GM23338 (cell line): ENCODE data around the gene RNF220. TPM values are rescaled to one million over a fixed set of nuclear protein-coding genes. Genes with fewer than 3 reads are reported as not detected.
A peak's percentile ranks its signal among the peaks of the same experiment; 100 is the strongest.

ENCODE experiments used
- ATAC-seq: fragments of 200-7000 bp; cut with Tn5 transposase; 3 replicates; pipeline ENCODE4 v1.9.1; 2020
- DNase-seq: peaks from one replicate; pipeline ENCODE4 v3.0.0-alpha.2; 2015; ENCODE audit warnings: low spot score
- H2AFZ ChIP-seq: fragments of 200-600 bp; sonication (generic); 2 replicates; pipeline ENCODE4 v1.8.0; 2016; ENCODE audit warnings: antibody characterized with exemption, mild to moderate bottlenecking, moderate library complexity
- H3F3A ChIP-seq: fragments of 200-600 bp; sonication (generic); replicated peaks from 2 replicates; pipeline ENCODE4 v1.8.0; 2017; ENCODE audit warnings: antibody characterized with exemption, mixed run types, low read depth
- H3K27ac ChIP-seq: fragments of 200-600 bp; sonication (generic); 2 replicates; pipeline ENCODE4 v1.6.1; 2016; ENCODE audit warnings: low read depth
- H3K27me3 ChIP-seq: fragments of 200-600 bp; sonication (generic); 2 replicates; pipeline ENCODE4 v1.8.0; 2016; ENCODE audit warnings: mild to moderate bottlenecking, mixed run types, moderate library complexity; ENCODE audit not compliant: insufficient read depth
- H3K36me3 ChIP-seq: fragments of 200-600 bp; sonication (generic); 2 replicates; pipeline ENCODE4 v1.8.0; 2016; ENCODE audit warnings: mild to moderate bottlenecking; ENCODE audit not compliant: insufficient read depth
- H3K4me1 ChIP-seq: fragments of 200-600 bp; sonication (generic); 2 replicates; pipeline ENCODE4 v1.8.0; 2016; ENCODE audit warnings: mild to moderate bottlenecking, moderate library complexity; ENCODE audit not compliant: insufficient read depth
- H3K4me2 ChIP-seq: fragments of 200-600 bp; sonication (generic); 2 replicates; pipeline ENCODE4 v1.7.1; 2017; ENCODE audit warnings: mixed run types
- H3K4me3 ChIP-seq: fragments of 200-600 bp; sonication (generic); 2 replicates; pipeline ENCODE4 v1.6.1; 2016; ENCODE audit warnings: mixed run types
- H3K79me2 ChIP-seq: fragments of 200-600 bp; sonication (generic); replicated peaks from 2 replicates; pipeline ENCODE4 v1.8.0; 2017; ENCODE audit warnings: mild to moderate bottlenecking; ENCODE audit not compliant: insufficient read depth
- H3K9me2 ChIP-seq: fragments of 200-600 bp; sonication (generic); 2 replicates; pipeline ENCODE4 v1.8.0; 2017; ENCODE audit not compliant: insufficient read depth
- H4K20me1 ChIP-seq: fragments of 200-600 bp; sonication (generic); replicated peaks from 2 replicates; pipeline ENCODE4 v1.8.0; 2017; ENCODE audit warnings: mild to moderate bottlenecking; ENCODE audit not compliant: insufficient read depth
- H3K27ac Mint-ChIP-seq: 2 replicates; pipeline ENCODE4 v1.8.0; 2020; ENCODE audit warnings: inconsistent platforms, mild to moderate bottlenecking, moderate library complexity, mixed read lengths
- H3K27me3 Mint-ChIP-seq: 3 replicates; pipeline ENCODE4 v1.8.0; 2022; ENCODE audit warnings: low read depth, mild to moderate bottlenecking, moderate library complexity, mixed read lengths, inconsistent platforms; ENCODE audit not compliant: insufficient read depth, poor library complexity
- H3K36me3 Mint-ChIP-seq: 3 replicates; pipeline ENCODE4 v1.8.0; 2021; ENCODE audit warnings: low read depth, mild to moderate bottlenecking, inconsistent platforms, moderate library complexity, mixed read lengths
- H3K4me1 Mint-ChIP-seq: 3 replicates; pipeline ENCODE4 v1.8.0; 2020; ENCODE audit warnings: mild to moderate bottlenecking, inconsistent platforms, mixed read lengths
- H3K4me3 Mint-ChIP-seq: 3 replicates; pipeline ENCODE4 v1.8.0; 2021; ENCODE audit warnings: moderate library complexity, mild to moderate bottlenecking, inconsistent platforms, mixed read lengths
- H3K9me3 Mint-ChIP-seq: 3 replicates; pipeline ENCODE4 v1.8.0; 2020; ENCODE audit warnings: moderate library complexity, mild to moderate bottlenecking, inconsistent platforms, mixed read lengths
- CTCF ChIP-seq, 2 experiments: fragments of 200-600 bp in 1 of 2; sonication (generic) in 1 of 2; conservative IDR thresholded peaks; 2 replicates each; pipeline versions ENCODE4 v1.5.1 to v1.6.1; 2016 to 2017; ENCODE audit warnings: antibody characterized with exemption in 2 of 2, low read depth in 2 of 2, mild to moderate bottlenecking in 2 of 2, moderate library complexity in 1 of 2
- ETS1 ChIP-seq: IDR thresholded peaks from 2 replicates; pipeline ENCODE4 v1.6.1; 2016; ENCODE audit warnings: antibody characterized with exemption
- EZH2 ChIP-seq: fragments of 200-600 bp; sonication (generic); IDR thresholded peaks from one replicate; pipeline ENCODE4 v1.8.0; 2017; ENCODE audit warnings: antibody characterized with exemption, mild to moderate bottlenecking, low read depth; ENCODE audit not compliant: unreplicated experiment
- JUNB ChIP-seq: IDR thresholded peaks from one replicate; pipeline ENCODE4 v1.6.1; 2016; ENCODE audit warnings: antibody characterized with exemption; ENCODE audit not compliant: unreplicated experiment
- POLR2AphosphoS5 ChIP-seq: IDR thresholded peaks from 2 replicates; pipeline ENCODE4 v1.6.1; 2016; ENCODE audit warnings: antibody characterized with exemption, low read depth
- REST ChIP-seq: IDR thresholded peaks from one replicate; pipeline ENCODE4 v1.6.1; 2018; ENCODE audit warnings: antibody characterized with exemption; ENCODE audit not compliant: unreplicated experiment
- STAT1 ChIP-seq: IDR thresholded peaks from one replicate; pipeline ENCODE4 v1.6.1; 2016; ENCODE audit warnings: antibody characterized with exemption; ENCODE audit not compliant: unreplicated experiment
- ZNF114 ChIP-seq: fragments of 250-450 bp; sonication (Bioruptor Pico); IDR thresholded peaks from 2 replicates; pipeline ENCODE4 v1.5.0; 2020; ENCODE audit warnings: mild to moderate bottlenecking, moderate library complexity
- ZNF331 ChIP-seq: fragments of 250-450 bp; sonication (Bioruptor Pico); IDR thresholded peaks from 2 replicates; pipeline ENCODE4 v1.5.0; 2020; ENCODE audit warnings: low read depth, mild to moderate bottlenecking, moderate library complexity
- polyA plus RNA-seq: library from polyadenylated mRNA; unstranded; fragments of >200 nt; fragmentation: Nextera tagmentation; extraction: Ambion mirVana; gene quantifications from 2 replicates; pipeline ENCODE4 v1.2.1, GENCODE V29; 2016
- total RNA-seq: library from RNA; depleted of rRNA; stranded (reverse); fragments of >200 nt; shearing (Covaris generic); gene quantifications from 2 replicates; pipeline ENCODE4 v1.2.3, GENCODE V29; 2014

Gene RNF220
- total and polyA plus RNA-seq, 2 experiments from 2014 or later = 72.8 to 168 TPM

- Mint-ChIP-seq H3K27ac (no peak overlapping the region), H3K36me3 (peaks cover 10% of the 10 kb centered on the region)
These were observed 66.9 kb downstream of the RNF220 start for GRCh38 chr1:44471911-44472453.

GRCh38 chr1:44472620-44473525 is 67.8 kb downstream of the RNF220 start:
- peaks cover 37% of the 10 kb centered on the region for H3K4me1 Mint-ChIP-seq
- peaks cover 8% of the 10 kb centered on the region for H3K9me3 Mint-ChIP-seq
- H3K4me2 ChIP-seq = peak overlapping the region; percentile 52; the same call in 1 of the 2 replicates
- peaks cover 33% of the 10 kb centered on the region for H3K4me1 ChIP-seq
- H3K36me3 Mint-ChIP-seq = peaks cover 9% of the 10 kb centered on the region
- peaks cover 8% of the 10 kb centered on the region; the same call in 1 of the 2 replicates for H3K79me2 ChIP-seq
- no peak overlapping the region for H2AFZ ChIP-seq
- peak overlapping the region; percentile 48; the same call in 1 of the 2 replicates for H3K27ac ChIP-seq
- no peaks in the 10 kb centered on the region for H3F3A ChIP-seq
- no peak overlapping the region for H3K4me3 ChIP-seq
- H3K27me3 Mint-ChIP-seq = peaks cover 5% of the 10 kb centered on the region
- H3K4me3 Mint-ChIP-seq = no peak overlapping the region
- ATAC-seq (peak; percentile 81), DNase-seq (peak; percentile 28)
- H4K20me1 ChIP-seq = no peaks in the 10 kb centered on the region; the same call in 1 of the 2 replicates
- H3K27me3 ChIP-seq = no peaks in the 10 kb centered on the region
- no peaks in the 10 kb centered on the region for H3K36me3 ChIP-seq
- H3K27ac Mint-ChIP-seq = no peak overlapping the region
- H3K9me2 ChIP-seq = no peaks in the 10 kb centered on the region; the same call in 1 of the 2 replicates
- TF ChIP-seq ZNF114 (CRISPR knock-in tag) (no peak), REST (no peak), POLR2AphosphoS5 (no peak), CTCF (conservative IDR thresholded peaks at IDR 0.05; ENCODE audit: low read depth in 2 of 2) (no peak), STAT1 (no peak), JUNB (no peak), ETS1 (no peak), ZNF331 (CRISPR knock-in tag) (no peak), EZH2 (no peak)

More at GRCh38 chr1:44471911-44472453, 66.9 kb downstream of the RNF220 start:
- no peak overlapping the region for H3K4me3 Mint-ChIP-seq
- no peak for TF ChIP-seq CTCF (conservative IDR thresholded peaks at IDR 0.05; ENCODE audit: low read depth in 2 of 2)
- Histone ChIP-seq H3K4me2 (no peak overlapping the region), H2AFZ (no peak overlapping the region), H3K4me3 (no peak overlapping the region), H3K36me3 (no peaks in the 10 kb centered on the region), H3K79me2 (peaks cover 8% of the 10 kb centered on the region; the same call in 1 of the 2 replicates), H3K27me3 (no peaks in the 10 kb centered on the region), H3K4me1 (peaks cover 25% of the 10 kb centered on the region), H3F3A (no peaks in the 10 kb centered on the region), H3K9me2 (no peaks in the 10 kb centered on the region; the same call in 1 of the 2 replicates), H4K20me1 (no peaks in the 10 kb centered on the region; the same call in 1 of the 2 replicates), H3K27ac (no peak overlapping the region)
- ATAC-seq (no peak), DNase-seq (no peak)
- H3K27me3 Mint-ChIP-seq = peaks cover 3% of the 10 kb centered on the region
- peaks cover 8% of the 10 kb centered on the region for H3K9me3 Mint-ChIP-seq
- peaks cover 29% of the 10 kb centered on the region for H3K4me1 Mint-ChIP-seq
